ENCODE data around the gene OXSR1.

Gene OXSR1

GRCh38 chr3:38250198-38250597 is 84.9 kb downstream of the OXSR1 start:
- no peak for TF ChIP-seq CTCF (conservative IDR thresholded peaks at IDR 0.05; ENCODE audit: low read depth, low read length)
- H3K4me3 ChIP-seq (ENCODE audit: low read depth, low read length): no peak overlapping the region
- no peak for DNase-seq (ENCODE audit: low read depth)

GRCh38 chr3:38251197-38251596 is 85.9 kb downstream of the OXSR1 start:
- no peak for DNase-seq (ENCODE audit: low read depth)
- no peak overlapping the region for H3K4me3 ChIP-seq (ENCODE audit: low read depth, low read length)
- TF ChIP-seq CTCF (conservative IDR thresholded peaks at IDR 0.05; ENCODE audit: low read depth, low read length): no peak

- TF ChIP-seq CTCF (conservative IDR thresholded peaks at IDR 0.05; ENCODE audit: low read depth, low read length): no peak
- H3K4me3 ChIP-seq (ENCODE audit: low read depth, low read length): no peak overlapping the region
- no peak for DNase-seq (ENCODE audit: low read depth)
These were observed 88.4 kb downstream of the OXSR1 start for GRCh38 chr3:38253704-38254103.

GRCh38 chr3:38254872-38255271 is 89.5 kb downstream of the OXSR1 start:
- DNase-seq (ENCODE audit: low read depth): no peak
- H3K4me3 ChIP-seq (ENCODE audit: low read depth, low read length): no peak overlapping the region
- TF ChIP-seq CTCF (conservative IDR thresholded peaks at IDR 0.05; ENCODE audit: low read depth, low read length): no peak

- no peak for DNase-seq (ENCODE audit: low read depth)
- no peak overlapping the region for H3K4me3 ChIP-seq (ENCODE audit: low read depth, low read length)
- TF ChIP-seq CTCF (conservative IDR thresholded peaks at IDR 0.05; ENCODE audit: low read depth, low read length): no peak
These were observed 90.3 kb downstream of the OXSR1 start for GRCh38 chr3:38255627-38256026.

- H3K4me3 ChIP-seq (ENCODE audit: low read depth, low read length): no peak overlapping the region
- TF ChIP-seq CTCF (conservative IDR thresholded peaks at IDR 0.05; ENCODE audit: low read depth, low read length): no peak
These were observed 92.2 kb downstream of the OXSR1 start for GRCh38 chr3:38257583-38257982.

DNA sequence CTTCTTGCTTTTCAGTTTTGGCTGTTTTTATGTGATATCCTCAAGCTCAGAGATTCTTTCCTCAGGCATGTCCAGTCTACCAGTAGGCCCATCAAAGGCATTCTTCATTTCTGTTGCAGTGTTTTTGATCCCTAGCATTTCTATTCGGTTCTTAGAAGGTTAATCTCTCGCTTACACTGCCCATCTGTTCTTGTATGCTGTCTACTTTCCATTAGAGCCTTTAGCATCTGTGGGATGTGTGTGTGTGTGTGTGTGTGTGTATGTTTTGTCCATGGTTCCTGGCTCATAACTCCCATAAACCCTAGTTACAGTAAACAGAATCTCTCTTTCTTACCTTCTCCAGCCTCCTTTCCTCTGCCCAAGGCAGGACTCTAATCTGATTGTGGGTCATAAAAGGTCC is 95.1 kb downstream of the OXSR1 start:
- H3K4me3 ChIP-seq (ENCODE audit: low read depth, low read length): no peak overlapping the region
- DNase-seq (ENCODE audit: low read depth): no peak
- TF ChIP-seq CTCF (conservative IDR thresholded peaks at IDR 0.05; ENCODE audit: low read depth, low read length): no peak

More at GRCh38 chr3:38257583-38257982, 92.2 kb downstream of the OXSR1 start:
- no peak for DNase-seq (ENCODE audit: low read depth)

All from choroid plexus epithelial cell (primary cell).